Spinal cord (tissue), 10 donors: ENCODE data around the gene ME3. TPM values are rescaled to one million over a fixed set of nuclear protein-coding genes. Genes with fewer than 3 reads are reported as not detected.
"Not testable (repeated sequence)": the region's sequence is repeated elsewhere in the genome, so short reads cannot be mapped to it uniquely, and the experiment has no call there.

Source experiments
- DNase-seq, 6 donors: peaks; one replicate each; pipeline versions ENCODE4 v3.0.0 to v3.0.0-alpha.2; 2013 to 2015; ENCODE audit warnings: low spot score in 6 of 6, low read depth in 4 of 6
- H3K27ac ChIP-seq: one replicate; pipeline ENCODE4 v1.5.1; 2013; ENCODE audit warnings: low read depth, low read length, control low read depth
- H3K27me3 ChIP-seq: one replicate; pipeline ENCODE4 v1.6.1; 2013; ENCODE audit warnings: low read length; ENCODE audit not compliant: control insufficient read depth, insufficient read depth
- H3K36me3 ChIP-seq: one replicate; pipeline ENCODE4 v1.6.1; 2013; ENCODE audit warnings: low read length; ENCODE audit not compliant: control insufficient read depth, insufficient read depth
- H3K4me1 ChIP-seq: one replicate; pipeline ENCODE4 v1.6.1; 2013; ENCODE audit warnings: low read length; ENCODE audit not compliant: control insufficient read depth, insufficient read depth
- H3K4me3 ChIP-seq: one replicate; pipeline ENCODE4 v1.5.1; 2013; ENCODE audit warnings: low read depth, low read length, control low read depth
- H3K9me3 ChIP-seq: one replicate; pipeline ENCODE4 v1.6.1; 2013; ENCODE audit warnings: low read length; ENCODE audit not compliant: control insufficient read depth, insufficient read depth
- WGBS: methylation state at CpG from one replicate; pipeline ENCODE4 v1.1.5; 2013; ENCODE audit warnings: missing lambda C conversion rate; ENCODE audit not compliant: insufficient coverage; 5-methylcytosine and 5-hydroxymethylcytosine counted together
- polyA plus RNA-seq, 2 donors: library from polyadenylated mRNA; unstranded; fragments of 120-200 nt; gene quantifications; one replicate each; pipeline ENCODE4 v1.2.1, GENCODE V29; 2013; ENCODE audit not compliant: insufficient read length in 2 of 2
- total RNA-seq, 2 donors: library from RNA; depleted of rRNA in 1 of 2; stranded (reverse); fragments of 120-200 nt in 1 of 2; fragments of >200 nt in 1 of 2; gene quantifications; one replicate each; pipeline versions ENCODE4 v1.2.3 to v1.2.4, GENCODE V29; 2013 to 2014
- donor health status: healthy.

The ME3 gene
- total and polyA plus RNA-seq, 4 donors, result 39.0 to 45.4 (median 44.6) TPM

DNA sequence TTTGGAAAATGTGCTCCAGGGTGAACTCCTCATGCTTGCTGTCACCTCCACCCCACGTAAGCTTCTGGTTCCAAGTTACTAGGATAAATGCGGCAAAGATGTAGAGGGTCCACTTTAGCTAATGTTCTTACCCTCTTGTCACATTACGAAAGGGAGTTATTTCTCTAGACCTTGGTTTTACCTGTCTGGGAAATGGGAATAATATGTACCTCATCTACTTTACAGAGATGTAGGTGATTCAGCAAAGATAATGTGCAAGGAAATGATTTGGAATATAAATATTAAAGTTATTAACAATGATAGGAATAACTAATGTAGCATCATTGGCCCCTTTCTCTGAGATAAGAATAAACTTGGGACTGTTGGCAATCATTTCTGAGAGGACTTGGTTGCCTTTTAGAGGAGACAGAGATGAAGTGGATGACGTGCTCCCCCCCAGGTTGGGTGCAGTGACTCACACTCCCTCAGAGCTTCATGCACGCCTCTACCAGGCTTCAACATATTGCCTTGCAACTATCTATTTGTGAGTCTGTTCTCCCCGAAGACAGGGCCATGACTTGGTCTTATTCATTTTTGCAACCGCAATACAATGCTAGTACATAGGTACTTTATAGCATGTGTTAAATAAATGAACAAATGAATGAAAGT lies 97.1 kb downstream of the ME3 start:
- no peaks in the 10 kb centered on the region for H3K36me3 ChIP-seq
- H3K9me3 ChIP-seq, result no peaks in the 10 kb centered on the region
- WGBS, result 100% methylated on average over 2 of the region's 7 CpGs
- no peak overlapping the region for H3K4me3 ChIP-seq
- H3K4me1 ChIP-seq, result no peaks in the 10 kb centered on the region
- no peaks in the 10 kb centered on the region for H3K27me3 ChIP-seq
- no peak for DNase-seq
- H3K27ac ChIP-seq, result no peak overlapping the region

DNA sequence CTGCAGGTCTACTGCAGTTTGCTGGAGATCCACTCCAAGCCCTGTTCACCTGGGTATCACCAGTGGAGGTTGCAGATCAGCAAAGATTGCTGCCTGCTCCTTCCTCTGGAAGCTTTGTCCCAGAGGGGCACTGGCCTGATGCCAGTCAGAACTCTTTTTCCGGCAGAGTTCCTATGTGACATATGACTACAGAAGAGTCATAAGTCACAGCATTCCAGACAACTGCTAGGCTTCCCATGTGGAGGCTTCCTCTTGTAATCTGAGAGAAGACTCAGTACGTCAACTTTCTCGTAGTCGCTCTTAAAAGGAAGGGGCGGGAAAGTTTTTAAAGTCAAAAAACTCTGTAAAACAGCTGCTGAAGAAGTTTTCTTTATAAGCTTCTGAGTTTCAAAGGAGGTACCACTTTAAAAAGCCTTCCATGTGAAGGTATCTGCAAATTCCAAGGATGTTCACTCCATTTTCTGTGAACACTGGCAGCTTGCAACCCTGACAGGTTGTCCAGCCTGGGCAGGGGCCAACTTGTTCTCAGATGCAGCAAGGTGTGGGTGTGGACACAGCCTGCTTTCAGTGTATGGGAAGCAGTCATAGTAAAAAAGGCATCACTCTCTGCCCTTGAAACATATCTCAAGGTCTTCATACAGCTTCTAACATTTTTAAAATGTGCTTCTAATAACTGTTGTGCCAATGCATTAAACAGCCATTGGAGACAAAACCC lies 97.8 kb downstream of the ME3 start:
- Histone ChIP-seq H3K36me3 (no peaks in the 10 kb centered on the region), H3K4me3 (no peak overlapping the region), H3K27me3 (no peaks in the 10 kb centered on the region), H3K27ac (no peak overlapping the region), H3K4me1 (no peaks in the 10 kb centered on the region), H3K9me3 (no peaks in the 10 kb centered on the region)
- DNase-seq, result no peak
- WGBS, result 65% methylated on average over 4 of the region's 5 CpGs

DNA sequence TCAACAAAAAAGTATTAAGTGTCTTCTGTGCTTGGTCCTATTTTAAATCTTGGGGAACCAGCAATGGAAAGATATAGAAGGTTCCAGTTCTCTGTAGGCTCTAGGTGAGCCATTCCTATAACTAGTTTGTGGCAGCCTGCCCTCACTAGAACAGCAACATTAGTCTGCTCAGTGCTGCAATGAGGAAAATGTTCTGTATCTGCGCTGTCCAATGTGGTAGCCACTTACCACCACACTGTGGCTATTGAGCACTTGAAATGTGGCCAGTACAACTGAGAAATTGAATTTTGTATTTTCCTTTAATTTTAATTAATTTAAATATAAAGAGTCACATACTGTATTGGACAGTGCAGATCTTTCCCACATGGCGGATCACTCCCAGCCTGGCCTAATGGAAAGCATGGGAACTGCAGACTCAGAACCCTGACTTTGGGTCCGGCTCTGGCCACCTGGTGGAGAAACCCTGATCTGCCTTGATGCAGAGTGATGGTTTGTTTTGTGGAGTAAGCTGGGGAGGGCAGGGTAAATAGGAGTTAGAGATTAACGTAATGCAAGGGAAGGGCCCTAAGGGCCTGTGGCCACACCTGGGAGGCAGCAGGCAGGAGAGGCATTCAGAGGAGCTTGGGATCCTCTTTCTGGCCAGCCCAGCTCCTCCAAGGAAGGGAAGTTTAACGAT lies 101.0 kb downstream of the ME3 start:
- H3K4me1 ChIP-seq, result no peaks in the 10 kb centered on the region
- H3K27me3 ChIP-seq, result no peaks in the 10 kb centered on the region
- H3K36me3 ChIP-seq, result no peaks in the 10 kb centered on the region
- no peak for DNase-seq
- WGBS, result 63% methylated on average over 2 of the region's 5 CpGs
- no peak overlapping the region for H3K27ac ChIP-seq
- no peaks in the 10 kb centered on the region for H3K9me3 ChIP-seq
- no peak overlapping the region for H3K4me3 ChIP-seq

DNA sequence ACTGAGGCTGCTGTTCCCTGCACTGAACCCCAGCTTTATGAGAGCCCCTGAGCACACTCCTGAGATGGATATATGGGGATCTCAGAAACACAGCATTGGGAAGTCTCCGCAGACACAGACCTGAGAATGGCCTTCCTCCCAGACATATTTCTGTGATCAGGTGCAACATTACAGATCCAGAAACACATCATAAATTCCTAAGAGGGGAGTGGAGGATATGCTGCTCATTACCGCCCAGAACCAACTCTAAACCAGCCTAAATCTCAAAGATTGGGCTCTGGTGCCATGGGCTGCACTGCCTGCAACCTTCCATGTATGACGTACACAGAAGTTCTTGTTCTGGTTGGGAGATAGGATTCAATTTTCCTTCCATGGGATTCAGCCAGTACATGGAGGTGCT lies 102.0 kb downstream of the ME3 start:
- 89% methylated on average over 1 of the region's 3 CpGs for whole genome bisulfite sequencing
- Histone ChIP-seq H3K27ac (no peak overlapping the region), H3K27me3 (no peaks in the 10 kb centered on the region), H3K36me3 (no peaks in the 10 kb centered on the region), H3K4me3 (no peak overlapping the region), H3K9me3 (no peaks in the 10 kb centered on the region), H3K4me1 (peaks cover 4% of the 10 kb centered on the region)
- no peak for DNase-seq

DNA sequence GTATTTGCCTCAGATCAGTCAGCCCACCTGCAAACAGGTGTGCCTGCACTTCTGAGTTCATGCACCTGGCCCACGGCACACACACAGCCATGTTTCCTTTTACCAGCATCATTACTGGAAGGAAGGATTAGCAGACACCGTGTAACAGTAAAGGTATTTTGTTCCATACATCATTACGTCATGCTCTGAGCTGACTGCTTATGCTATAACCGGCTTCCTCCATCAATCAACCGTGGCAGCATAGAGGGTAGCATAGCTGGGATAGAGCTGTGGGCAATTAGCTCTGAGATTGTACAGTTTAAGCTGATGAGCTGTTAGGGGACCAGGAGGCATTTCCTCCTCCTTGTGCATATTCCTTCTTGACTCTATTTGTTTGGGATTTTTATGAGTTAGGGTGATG lies 102.4 kb downstream of the ME3 start:
- no peak overlapping the region for H3K27ac ChIP-seq
- H3K4me3 ChIP-seq, result no peak overlapping the region

DNA sequence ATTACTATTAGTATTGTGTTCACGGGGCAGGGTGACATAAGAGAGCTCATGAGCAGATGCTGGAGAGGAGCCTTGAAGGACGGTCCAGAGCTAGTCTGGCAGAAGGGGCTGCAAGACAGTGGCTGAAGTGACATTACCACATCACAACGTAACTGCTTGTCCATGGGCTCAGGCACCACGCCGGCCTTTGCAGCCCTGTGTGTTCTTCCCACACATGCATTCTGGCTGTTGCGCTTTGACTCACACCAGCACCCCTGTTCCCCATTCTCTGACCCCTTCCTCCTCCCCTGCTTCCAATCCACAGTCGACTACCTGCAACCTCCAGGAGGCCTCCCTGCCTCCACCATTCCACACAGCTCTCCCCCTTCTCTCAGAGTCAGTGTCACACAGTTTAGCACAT lies 103.3 kb downstream of the ME3 start:
- DNase-seq, result no peak
- no peaks in the 10 kb centered on the region for H3K27me3 ChIP-seq
- no peak overlapping the region for H3K27ac ChIP-seq
- H3K4me3 ChIP-seq, result no peak overlapping the region
- no peaks in the 10 kb centered on the region for H3K9me3 ChIP-seq
- 83% methylated on average over 6 of the region's 7 CpGs for WGBS
- H3K36me3 ChIP-seq, result no peaks in the 10 kb centered on the region
- peaks cover 4% of the 10 kb centered on the region for H3K4me1 ChIP-seq

More for the DNA sequence above, 102.4 kb downstream of the ME3 start:
- Histone ChIP-seq H3K9me3 (no peaks in the 10 kb centered on the region), H3K27me3 (no peaks in the 10 kb centered on the region), H3K36me3 (no peaks in the 10 kb centered on the region), H3K4me1 (peaks cover 4% of the 10 kb centered on the region)
- WGBS, result no CpG with 5 or more reads among the region's 5 CpGs
- peak in 1 of 6 donors; percentile 45 for DNase-seq

DNA sequence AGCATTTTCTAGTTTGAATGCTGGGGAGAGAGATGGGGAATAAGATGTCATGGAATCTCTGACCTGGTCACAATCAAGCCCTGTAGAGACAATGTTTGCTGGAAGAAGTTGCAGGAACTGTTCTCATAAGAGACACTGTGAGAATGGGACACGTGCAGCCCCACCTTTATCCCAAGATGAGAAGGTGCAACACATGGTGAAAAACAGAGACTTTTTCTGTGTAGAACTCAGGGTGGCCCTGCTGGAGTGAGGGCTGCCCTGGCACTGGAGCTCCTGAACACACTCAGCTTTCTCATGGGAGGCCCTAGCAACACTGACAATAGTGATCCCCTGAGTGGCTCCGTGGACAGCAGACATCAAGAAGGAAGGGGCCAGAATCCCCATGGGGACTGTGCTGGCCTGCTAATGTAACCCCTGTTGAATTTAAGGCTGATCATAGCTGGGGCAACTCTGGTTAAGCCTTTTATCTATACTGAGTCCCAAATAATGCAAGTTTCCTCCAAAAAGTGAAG lies 106.6 kb downstream of the ME3 start:
- Histone ChIP-seq H3K36me3 (no peaks in the 10 kb centered on the region), H3K4me1 (peaks cover 4% of the 10 kb centered on the region), H3K27me3 (no peaks in the 10 kb centered on the region), H3K4me3 (no peak overlapping the region), H3K27ac (no peak overlapping the region), H3K9me3 (no peaks in the 10 kb centered on the region)
- DNase-seq, result no peak
- WGBS, result 51% methylated on average over 2 of the region's 2 CpGs

DNA sequence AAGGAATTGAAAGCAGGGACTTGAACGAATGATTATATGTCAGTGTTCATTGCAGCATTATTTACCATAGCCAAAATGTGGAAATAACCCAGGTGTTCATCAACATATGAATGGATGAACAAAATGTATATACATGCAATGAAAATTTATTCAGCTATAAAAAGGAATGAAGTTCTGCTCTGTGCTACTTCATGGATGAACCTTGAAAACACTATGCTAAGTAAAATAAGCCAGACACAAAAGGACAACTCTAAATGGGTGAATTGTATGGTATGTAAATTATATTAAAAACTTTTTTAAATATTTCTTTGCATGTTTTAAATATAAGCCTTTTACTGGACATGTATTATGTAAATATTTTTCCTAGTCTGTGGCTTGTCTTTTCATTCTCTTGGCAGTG lies 107.0 kb downstream of the ME3 start:
- Histone ChIP-seq H3K4me1 (peaks cover 4% of the 10 kb centered on the region), H3K36me3 (no peaks in the 10 kb centered on the region), H3K27ac (no peak overlapping the region), H3K9me3 (no peaks in the 10 kb centered on the region), H3K4me3 (no peak overlapping the region), H3K27me3 (no peaks in the 10 kb centered on the region)
- DNase-seq, result no peak
- WGBS, result no CpG with 5 or more reads among the region's 1 CpG

DNA sequence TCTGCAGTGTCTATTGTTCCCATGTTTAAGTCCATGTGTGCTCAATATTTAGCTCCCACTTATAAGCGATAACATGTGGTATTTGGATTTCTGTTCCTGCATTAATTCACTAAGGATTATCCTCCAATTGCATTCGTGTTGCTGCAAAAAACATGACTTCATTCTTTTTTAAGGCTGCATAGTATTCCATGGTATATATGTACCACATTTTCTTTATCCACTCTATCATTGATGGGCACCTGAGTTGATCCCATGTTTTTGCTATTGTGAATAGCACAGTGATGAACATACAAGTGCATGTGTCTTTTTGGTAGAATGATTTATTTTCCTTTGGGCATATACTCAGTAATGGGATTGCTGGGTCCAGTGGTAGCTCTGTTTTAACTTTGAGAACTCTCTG lies 109.6 kb downstream of the ME3 start:
- not testable (repeated sequence) for H3K4me3 ChIP-seq, H3K9me3 ChIP-seq, DNase-seq, H3K27me3 ChIP-seq, H3K36me3 ChIP-seq, H3K4me1 ChIP-seq, H3K27ac ChIP-seq
- WGBS, result no CpG with 5 or more reads among the region's 2 CpGs
